GM23338 (cell line): Measurements from ENCODE around the gene CXorf65.

ENCODE experiments used
- CTCF ChIP-seq, 2 experiments: fragments of 200-600 bp in 1 of 2; sonication (generic) in 1 of 2; conservative IDR thresholded peaks; 2 replicates each; pipeline versions ENCODE4 v1.5.1 to v1.6.1; 2016 to 2017; ENCODE audit warnings: antibody characterized with exemption in 2 of 2, low read depth in 2 of 2, mild to moderate bottlenecking in 2 of 2, moderate library complexity in 1 of 2
- EZH2 ChIP-seq: fragments of 200-600 bp; sonication (generic); IDR thresholded peaks from one replicate; pipeline ENCODE4 v1.8.0; 2017; ENCODE audit warnings: antibody characterized with exemption, mild to moderate bottlenecking, low read depth; ENCODE audit not compliant: unreplicated experiment
- JUNB ChIP-seq: IDR thresholded peaks from one replicate; pipeline ENCODE4 v1.6.1; 2016; ENCODE audit warnings: antibody characterized with exemption; ENCODE audit not compliant: unreplicated experiment
- REST ChIP-seq: IDR thresholded peaks from one replicate; pipeline ENCODE4 v1.6.1; 2018; ENCODE audit warnings: antibody characterized with exemption; ENCODE audit not compliant: unreplicated experiment

GRCh38 chrX:71068044-71068918 is 38.3 kb downstream of the CXorf65 start, which contains the start of gene SNX12:
- TF ChIP-seq CTCF (conservative IDR thresholded peaks at IDR 0.05; ENCODE audit: low read depth in 2 of 2), result no peak
- no peak for TF ChIP-seq EZH2
- TF ChIP-seq REST, result no peak
- TF ChIP-seq JUNB, result no peak
